H1 (cell line): ENCODE data around the gene AP5S1.

Source experiments
- CREB1 ChIP-seq: IDR thresholded peaks from 2 replicates; pipeline ENCODE4 v1.6.1; 2012; ENCODE audit warnings: inconsistent platforms
- CTCF ChIP-seq, 3 experiments: IDR thresholded peaks; 1 replicate in 2 of 3; 2 replicates in 1 of 3; pipeline versions ENCODE4 v1.5.1 to v1.6.1; 2011; ENCODE audit warnings: low read length in 3 of 3, mild to moderate bottlenecking in 3 of 3, inconsistent platforms in 2 of 3, low read depth in 1 of 3, moderate library complexity in 1 of 3; ENCODE audit not compliant: insufficient read depth in 1 of 3; ENCODE audit errors: control extremely low read depth in 1 of 3
- POLR2AphosphoS5 ChIP-seq: IDR thresholded peaks from 2 replicates; pipeline ENCODE4 v1.6.1; 2011; ENCODE audit warnings: low read depth, low read length
- SP1 ChIP-seq: IDR thresholded peaks from 2 replicates; pipeline ENCODE4 v1.6.1; 2011; ENCODE audit warnings: low read depth, low read length
- TAF1 ChIP-seq: IDR thresholded peaks from 2 replicates; pipeline ENCODE4 v1.6.1; 2011; ENCODE audit warnings: mild to moderate bottlenecking, low read depth, low read length

- TF ChIP-seq CREB1 (no peak), TAF1 (peak; percentile 54; the same call in 1 of the 2 replicates), SP1 (no peak), POLR2AphosphoS5 (no peak), CTCF (IDR thresholded peaks at IDR 0.05; ENCODE audit: control extremely low read depth in 1 of 3, insufficient read depth in 1 of 3, low read depth in 1 of 3, low read length in 3 of 3) (peak in 2 of 3 experiments; percentile 0 to 3; a peak in 1 of 4 replicates)
These were observed 42.4 kb upstream of the AP5S1 start for GRCh38 chr20:3777716-3778629.
